Pulmonary artery endothelial cell (primary cell): ENCODE data around the gene YBEY. TPM values are rescaled to one million over a fixed set of nuclear protein-coding genes. Genes with fewer than 3 reads are reported as not detected.
"Not testable (repeated sequence)": the region's sequence is repeated elsewhere in the genome, so short reads cannot be mapped to it uniquely, and the experiment has no call there.

Experiments
- DNase-seq: peaks from one replicate; pipeline ENCODE4 v3.0.0-alpha.2; 2011; ENCODE audit warnings: low read depth, low spot score
- total RNA-seq: library from RNA; depleted of rRNA; stranded (reverse); fragments of >200 nt; gene quantifications from 2 replicates; pipeline ENCODE4 v1.2.3, GENCODE V29; 2014

YBEY gene
- total RNA-seq, 1 donor from 2014 or later, result 8.3 TPM

- DNase-seq, result no peak
Observed at GRCh38 chr21:46301759-46302158, 15.6 kb downstream of the YBEY start.

DNA sequence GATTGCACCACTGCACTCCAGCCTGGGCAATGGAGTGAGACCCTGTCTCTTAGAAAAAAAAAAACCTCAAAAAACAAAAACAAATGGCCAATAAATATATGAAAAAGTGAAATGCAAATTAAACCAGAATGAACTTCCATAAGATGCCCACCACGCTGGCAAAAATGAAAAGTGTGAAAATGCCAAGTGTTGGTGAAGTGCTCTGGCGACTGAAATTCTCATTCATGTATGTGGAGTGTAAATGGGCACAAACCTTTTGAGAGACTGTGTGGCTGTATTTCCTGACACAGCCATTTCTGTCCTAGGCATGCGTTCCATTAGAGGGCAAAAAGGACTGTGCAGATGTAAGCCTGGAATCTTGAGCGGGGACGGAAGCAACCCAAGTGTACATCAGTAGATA lies 18.3 kb downstream of the YBEY start:
- DNase-seq, result no peak

- no peak for DNase-seq
Observed at GRCh38 chr21:46304955-46305354, 18.8 kb downstream of the YBEY start.

DNA sequence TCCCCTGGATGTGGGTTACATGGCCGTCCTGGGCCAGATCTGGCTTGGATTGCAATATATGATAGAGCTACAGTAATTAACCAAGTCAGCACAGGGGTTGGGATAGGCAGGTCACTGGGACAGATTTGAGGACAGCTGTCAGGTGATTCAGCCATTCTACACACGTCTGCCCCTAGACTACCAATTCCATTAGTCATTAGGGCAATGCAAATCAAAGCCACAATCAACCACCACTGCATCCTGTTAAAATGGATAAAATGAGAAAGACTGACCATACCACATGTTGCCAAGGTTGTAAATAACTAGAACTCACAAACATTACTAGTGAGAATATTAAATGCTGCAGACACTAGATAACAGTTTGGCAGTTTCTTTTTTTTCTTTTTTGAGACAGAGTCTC lies 21.5 kb downstream of the YBEY start:
- no peak for DNase-seq

GRCh38 chr21:46308431-46308830 lies 22.3 kb downstream of the YBEY start:
- DNase-seq, result no peak

DNA sequence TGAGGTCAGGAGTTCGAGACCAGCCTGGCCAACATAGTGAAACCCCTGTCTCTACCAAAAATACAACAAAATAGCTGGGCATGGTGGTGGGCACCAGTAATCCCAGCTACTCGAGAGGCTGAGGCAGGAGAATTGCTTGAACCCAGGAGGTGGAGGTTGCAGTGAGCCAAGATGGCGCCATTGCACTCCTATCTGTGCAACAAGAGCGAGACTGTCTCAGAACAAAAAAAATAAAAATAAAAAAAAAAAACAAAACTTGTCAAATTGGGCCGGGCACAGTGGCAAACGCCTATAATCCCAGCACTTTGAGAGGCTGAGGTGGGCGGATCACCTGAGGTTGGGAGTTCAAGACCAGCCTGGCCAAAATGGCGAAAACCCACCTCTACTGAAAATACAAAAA lies 24.1 kb downstream of the YBEY start:
- not testable (repeated sequence) for DNase-seq

GRCh38 chr21:46311568-46311967 lies 25.4 kb downstream of the YBEY start:
- no peak for DNase-seq

DNA sequence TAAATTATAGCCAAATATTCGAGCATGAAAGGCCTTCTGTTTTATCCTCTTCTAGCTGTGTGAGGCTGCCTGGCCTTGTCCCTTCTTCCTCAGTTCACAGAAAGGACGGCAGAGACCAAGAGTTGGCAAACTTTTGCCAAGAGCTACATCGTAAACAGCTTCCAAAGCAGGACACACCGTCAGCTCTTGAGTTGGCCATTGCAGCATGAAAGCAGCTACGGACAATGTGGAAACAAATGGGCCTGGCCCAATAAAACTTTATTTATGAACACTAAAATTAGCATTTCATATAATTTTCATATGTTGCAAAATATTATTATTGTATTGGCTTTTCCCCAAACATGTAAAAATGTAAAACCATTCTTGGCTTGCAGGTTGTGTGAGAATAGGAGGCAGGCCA lies 26.8 kb downstream of the YBEY start:
- DNase-seq, result no peak

- no peak for DNase-seq
Observed at GRCh38 chr21:46314441-46315020, 28.4 kb downstream of the YBEY start.

DNA sequence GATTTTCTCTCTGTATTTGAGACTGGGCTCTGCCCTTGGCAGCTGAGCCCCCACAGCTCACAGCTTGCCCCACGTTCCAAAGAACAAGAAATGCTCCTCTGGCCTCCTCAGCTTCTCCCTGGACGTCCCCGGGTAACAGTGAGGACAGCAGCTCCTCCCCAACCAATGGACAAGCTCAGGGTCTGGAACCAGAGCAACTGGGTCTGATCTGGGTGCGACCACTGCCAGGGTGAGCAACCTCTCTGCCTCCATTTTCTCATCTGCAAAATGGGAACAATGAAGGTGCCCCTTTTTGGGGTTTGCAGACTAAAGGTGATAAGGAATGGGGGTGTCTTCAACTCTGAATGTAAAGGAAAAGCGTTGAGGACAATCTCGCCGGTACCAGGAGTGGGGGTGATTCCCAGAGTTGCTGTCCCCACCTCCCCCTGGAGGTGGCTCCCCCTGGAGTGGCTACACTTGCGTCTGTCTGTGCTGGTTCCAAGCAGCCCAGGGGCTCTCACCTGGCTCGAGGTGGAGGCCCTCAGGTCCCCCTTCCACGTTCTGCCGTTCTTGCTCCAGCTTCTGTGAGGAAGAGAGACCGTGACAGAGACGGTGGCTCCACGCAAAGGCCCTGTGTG lies 30.7 kb downstream of the YBEY start:
- DNase-seq, result no peak

- DNase-seq, result no peak
Observed at GRCh38 chr21:46317710-46318463, 31.7 kb downstream of the YBEY start.

- no peak for DNase-seq
Observed at GRCh38 chr21:46318464-46318845, 32.3 kb downstream of the YBEY start.

GRCh38 chr21:46319186-46319585 lies 33.0 kb downstream of the YBEY start:
- DNase-seq, result no peak

GRCh38 chr21:46320331-46320801 lies 34.2 kb downstream of the YBEY start:
- DNase-seq, result peak; percentile 27

- no peak for DNase-seq
Observed at GRCh38 chr21:46322351-46323226, 36.4 kb downstream of the YBEY start.

- no peak for DNase-seq
Observed at GRCh38 chr21:46323227-46323709, 37.1 kb downstream of the YBEY start.

GRCh38 chr21:46323710-46324389 lies 37.7 kb downstream of the YBEY start, which contains the start of the genes C21orf58 and PCNT:
Gene C21orf58 (minus strand): TSS chr21:46323870. CDS start chr21:46322738, 1,132 bp downstream.
Gene PCNT (plus strand): TSS chr21:46324156. CDS start chr21:46324229, 73 bp downstream.
- DNase-seq, result peak; percentile 90

DNA sequence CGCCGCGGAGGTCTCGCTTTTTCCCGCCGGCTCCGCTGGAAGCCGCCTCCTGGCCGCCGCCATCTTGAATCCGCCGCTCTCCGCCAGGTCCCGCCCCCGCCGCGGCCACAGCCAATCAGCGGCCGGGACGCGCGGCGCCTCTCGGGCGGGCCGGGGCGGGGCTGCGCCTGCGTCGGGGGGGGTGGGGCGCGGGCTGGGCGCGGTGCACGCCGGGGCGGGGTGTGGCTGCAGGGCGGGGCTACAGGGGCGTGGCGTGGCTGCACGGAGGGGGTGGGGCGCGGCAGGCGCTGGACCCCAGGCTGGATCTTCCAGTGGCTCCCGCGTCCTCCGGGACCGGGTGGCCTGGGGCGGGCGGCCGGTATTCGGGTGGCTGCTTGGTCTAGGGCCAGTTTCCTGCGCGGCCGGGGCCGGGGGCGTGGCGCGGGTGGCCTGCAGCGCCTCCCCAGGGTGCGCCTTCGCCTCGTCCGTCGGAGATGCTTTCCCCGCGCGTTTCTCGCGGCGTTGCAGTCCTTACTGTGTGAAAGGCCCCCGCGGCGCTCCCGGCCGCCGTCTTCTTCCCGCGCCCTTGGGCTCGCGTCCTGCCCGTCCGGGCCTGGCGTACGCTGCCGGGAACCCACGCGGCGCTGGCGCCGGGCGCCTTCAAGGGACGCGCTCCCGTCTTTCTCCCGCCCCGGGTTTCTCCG lies 38.4 kb downstream of the YBEY start:
- DNase-seq, result peak; percentile 20

- DNase-seq, result no peak
Observed at GRCh38 chr21:46325073-46325912, 39.2 kb downstream of the YBEY start.
